Erythroblast (primary cell): ENCODE results near the gene HNF4A.

ENCODE experiments used
- GATA1 ChIP-seq: IDR thresholded peaks from 2 replicates; pipeline ENCODE4 v1.6.1; 2011; ENCODE audit warnings: low read depth, mild to moderate bottlenecking, control low read depth, low read length, moderate library complexity
- POLR2A ChIP-seq: IDR thresholded peaks from 2 replicates; pipeline ENCODE4 v1.6.1; 2011; ENCODE audit warnings: mild to moderate bottlenecking, low read length

DNA sequence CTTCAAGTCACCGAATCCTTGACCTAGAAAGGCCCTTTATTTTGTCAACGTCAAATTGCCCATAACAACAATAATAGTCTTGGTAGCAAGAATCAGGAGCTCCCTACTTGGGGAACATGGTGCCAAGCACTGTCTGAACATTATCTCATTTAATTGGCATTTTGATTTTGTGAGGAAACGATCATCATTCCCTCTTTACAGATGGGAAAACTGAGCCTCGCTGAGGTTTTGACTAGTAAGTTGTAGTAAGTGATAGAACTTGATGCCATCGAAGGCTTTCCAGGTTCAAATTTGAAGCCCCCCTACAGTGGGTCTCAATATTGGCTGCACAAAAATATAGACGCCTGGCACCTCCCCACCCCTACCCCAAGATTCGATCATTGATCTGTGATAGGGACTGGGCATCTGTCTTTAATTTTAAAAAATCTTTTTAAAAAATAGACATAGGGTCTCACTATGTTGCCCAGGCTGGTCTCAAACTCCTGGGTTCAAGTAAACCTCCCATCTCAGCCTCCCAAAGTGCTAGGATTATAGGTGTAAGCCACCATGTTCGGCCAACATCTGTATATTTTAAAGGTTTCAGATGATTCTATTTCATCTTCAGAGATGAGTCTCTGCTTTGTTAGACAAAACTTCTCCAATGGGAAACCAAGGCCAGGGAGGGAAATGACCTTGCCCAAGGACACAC lies 36.7 kb downstream of the HNF4A start:
- TF ChIP-seq POLR2A (no peak), GATA1 (no peak)
